Hematopoietic multipotent progenitor cell (in vitro differentiated cells): ENCODE measurements around the gene BNC1. TPM values are rescaled to one million over a fixed set of nuclear protein-coding genes. Genes with fewer than 3 reads are reported as not detected.
"Not testable (repeated sequence)": the region's sequence is repeated elsewhere in the genome, so short reads cannot be mapped to it uniquely, and the experiment has no call there.

Experiments used
- DNase-seq, 3 donors: peaks; one replicate each; pipeline ENCODE4 v3.0.0-alpha.2; 2011 to 2015; ENCODE audit warnings: low read depth in 2 of 3, low spot score in 2 of 3
- total RNA-seq: library from RNA; depleted of rRNA; stranded (reverse); fragments of >200 nt; gene quantifications from one replicate; pipeline ENCODE4 v1.2.3, GENCODE V29; 2012

Gene BNC1
- total RNA-seq, 1 donor, result not detected

GRCh38 chr15:83262181-83262580, 22.3 kb downstream of the BNC1 start:
- DNase-seq, result not testable (repeated sequence)

- no peak for DNase-seq
These were observed 33.7 kb downstream of the BNC1 start for GRCh38 chr15:83250781-83251180.

GRCh38 chr15:83249030-83249343, 35.5 kb downstream of the BNC1 start:
- DNase-seq, result no peak

- peak; percentile 5 to 81 (median 46) for DNase-seq
These were observed 36.1 kb downstream of the BNC1 start for GRCh38 chr15:83248151-83249029.

GRCh38 chr15:83243634-83244033, 40.8 kb downstream of the BNC1 start:
- DNase-seq, result no peak

GRCh38 chr15:83230242-83230641, 54.2 kb downstream of the BNC1 start:
- DNase-seq, result no peak

- DNase-seq, result no peak
These were observed 59.0 kb downstream of the BNC1 start for GRCh38 chr15:83225449-83225848.

- not testable (repeated sequence) for DNase-seq
These were observed 62.7 kb downstream of the BNC1 start for GRCh38 chr15:83221781-83222180.

- no peak for DNase-seq
These were observed 65.4 kb downstream of the BNC1 start for GRCh38 chr15:83219026-83219425.

GRCh38 chr15:83215306-83215705, 69.2 kb downstream of the BNC1 start:
- no peak for DNase-seq

GRCh38 chr15:83210619-83211018, 73.8 kb downstream of the BNC1 start:
- no peak for DNase-seq

GRCh38 chr15:83209333-83209732, 75.1 kb downstream of the BNC1 start:
- no peak for DNase-seq

GRCh38 chr15:83208367-83208661, 76.2 kb downstream of the BNC1 start:
- DNase-seq, result no peak

- peak in 2 of 3 donors; percentile 72 to 73 for DNase-seq
These were observed 76.7 kb downstream of the BNC1 start, which contains the start of gene HDGFL3 for GRCh38 chr15:83207660-83208366. HDGFL3 (minus strand) TSS chr15:83207823; CDS start chr15:83207414, 409 bp downstream.

- DNase-seq, result peak in 2 of 3 donors; percentile 39 to 47
These were observed 77.3 kb downstream of the BNC1 start for GRCh38 chr15:83207009-83207659.

GRCh38 chr15:83206526-83207008, 77.9 kb downstream of the BNC1 start:
- peak in 1 of 3 donors; percentile 25 for DNase-seq

Other genes starting within 250 kb of the BNC1 start
- 48.2 TPM for gene BTBD1, start 217.4 kb downstream of the BNC1 start, total RNA-seq
- 2.4 TPM for gene TM6SF1, start 177.0 kb downstream of the BNC1 start, total RNA-seq
- 6.2 TPM for gene HDGFL3, start 76.8 kb downstream of the BNC1 start, total RNA-seq
- 0.27 TPM for gene SH3GL3, start 162.7 kb upstream of the BNC1 start, total RNA-seq